Hepatocyte (in vitro differentiated cells): ENCODE measurements around the gene ACOX3.

Experiments used
- CTCF ChIP-seq: fragments of 200-600 bp; sonication (generic); IDR thresholded peaks from 2 replicates; pipeline ENCODE4 v1.5.1; 2016; ENCODE audit warnings: antibody characterized with exemption, mild to moderate bottlenecking; ENCODE audit not compliant: poor library complexity
- EZH2 ChIP-seq: fragments of 200-600 bp; sonication (generic); IDR thresholded peaks from 2 replicates; pipeline ENCODE4 v1.6.1; 2016; ENCODE audit warnings: antibody characterized with exemption, mild to moderate bottlenecking, borderline replicate concordance
- EZH2phosphoT487 ChIP-seq: fragments of 200-600 bp; sonication (generic); IDR thresholded peaks from one replicate; pipeline ENCODE4 v1.6.1; 2018; ENCODE audit warnings: antibody characterized with exemption, mild to moderate bottlenecking, low read depth, moderate library complexity; ENCODE audit not compliant: unreplicated experiment, severe bottlenecking

GRCh38 chr4:8434251-8435073, 6.1 kb downstream of the ACOX3 start:
- TF ChIP-seq CTCF = no peak
- TF ChIP-seq EZH2 = no peak
- no peak for TF ChIP-seq EZH2phosphoT487
